ENCODE measurements around the gene FAM107B. TPM values are rescaled to one million over a fixed set of nuclear protein-coding genes. Genes with fewer than 3 reads are reported as not detected.

FAM107B gene
- total and polyA plus RNA-seq, 10 of the 15 experiments (the other 5 are each of a cell fraction or from before 2014, with no cell fraction given) = 22.9 to 162 (median 86.6) TPM

- no peak for TF ChIP-seq ZBTB40 (IDR thresholded peaks at IDR 0.05; ENCODE audit: borderline replicate concordance)
- TF ChIP-seq ZNF687 (IDR thresholded peaks at IDR 0.05) = no peak
- no peak for TF ChIP-seq SUZ12 (IDR thresholded peaks at IDR 0.05; ENCODE audit: unreplicated experiment)
- no peak for TF ChIP-seq CHD4 (IDR thresholded peaks at IDR 0.05)
- TF ChIP-seq USF1 (IDR thresholded peaks at IDR 0.05; ENCODE audit: borderline replicate concordance, extremely low read length, insufficient read depth, low read depth, low read length) = no peak
- no peak for TF ChIP-seq POU2F2 (IDR thresholded peaks at IDR 0.05; ENCODE audit: borderline replicate concordance, low read depth, low read length)
Observed at GRCh38 chr10:14656052-14656730, 118.5 kb downstream of the FAM107B start (continued).

Measured in GM12878 (cell line).